Measurements from ENCODE around the gene FOXP3.

DNA sequence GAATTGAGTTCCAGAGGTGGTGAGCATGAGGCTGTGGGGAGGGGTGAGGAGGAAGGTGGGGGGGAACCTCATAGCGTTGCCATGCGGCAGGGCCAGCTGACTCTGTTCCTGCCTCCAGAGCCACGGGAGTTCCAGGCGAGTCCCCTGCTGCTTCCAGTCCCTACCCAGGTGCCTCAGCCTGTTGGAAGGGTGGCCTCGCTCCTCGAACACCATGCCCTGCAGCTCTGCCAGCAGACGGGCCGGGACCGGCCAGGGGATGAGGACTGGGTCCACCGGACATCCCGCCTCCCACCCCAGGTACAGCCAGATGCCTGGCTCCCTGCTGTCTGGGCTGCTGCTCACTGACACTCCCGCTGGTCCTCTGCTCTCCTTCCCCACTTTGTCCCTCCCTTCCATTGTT, 21.3 kb downstream of the FOXP3 start:
- TF ChIP-seq, protein P1, sequence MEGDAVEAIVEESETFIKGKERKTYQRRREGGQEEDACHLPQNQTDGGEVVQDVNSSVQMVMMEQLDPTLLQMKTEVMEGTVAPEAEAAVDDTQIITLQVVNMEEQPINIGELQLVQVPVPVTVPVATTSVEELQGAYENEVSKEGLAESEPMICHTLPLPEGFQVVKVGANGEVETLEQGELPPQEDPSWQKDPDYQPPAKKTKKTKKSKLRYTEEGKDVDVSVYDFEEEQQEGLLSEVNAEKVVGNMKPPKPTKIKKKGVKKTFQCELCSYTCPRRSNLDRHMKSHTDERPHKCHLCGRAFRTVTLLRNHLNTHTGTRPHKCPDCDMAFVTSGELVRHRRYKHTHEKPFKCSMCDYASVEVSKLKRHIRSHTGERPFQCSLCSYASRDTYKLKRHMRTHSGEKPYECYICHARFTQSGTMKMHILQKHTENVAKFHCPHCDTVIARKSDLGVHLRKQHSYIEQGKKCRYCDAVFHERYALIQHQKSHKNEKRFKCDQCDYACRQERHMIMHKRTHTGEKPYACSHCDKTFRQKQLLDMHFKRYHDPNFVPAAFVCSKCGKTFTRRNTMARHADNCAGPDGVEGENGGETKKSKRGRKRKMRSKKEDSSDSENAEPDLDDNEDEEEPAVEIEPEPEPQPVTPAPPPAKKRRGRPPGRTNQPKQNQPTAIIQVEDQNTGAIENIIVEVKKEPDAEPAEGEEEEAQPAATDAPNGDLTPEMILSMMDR (IDR thresholded peaks at IDR 0.05): no peak
- no peak for TF ChIP-seq POLR2AphosphoS5 (IDR thresholded peaks at IDR 0.05; ENCODE audit: low read depth, low read length)
- TF ChIP-seq REST (IDR thresholded peaks at IDR 0.05; ENCODE audit: insufficient read depth in 1 of 2, low read depth in 2 of 2, low read length in 1 of 2): no peak
- TF ChIP-seq SIN3A (IDR thresholded peaks at IDR 0.05; ENCODE audit: borderline replicate concordance, insufficient read depth, low read depth, low read length): no peak
- no peak for TF ChIP-seq TCF7L2 (IDR thresholded peaks at IDR 0.05; ENCODE audit: low read depth, low read length)
